CD4-positive, alpha-beta T cell (primary cell): ENCODE results near the gene HIBADH. TPM values are rescaled to one million over a fixed set of nuclear protein-coding genes. Genes with fewer than 3 reads are reported as not detected.

ENCODE experiments used
- ATAC-seq: fragments of 200-7000 bp; cut with Tn5 transposase; one replicate; pipeline ENCODE4 v1.10.0; 2022; ENCODE audit warnings: mild to moderate bottlenecking; ENCODE audit not compliant: poor library complexity
- CTCF ChIA-PET: fragments of 350-600 bp; sonication (Branson Sonifier 250); formaldehyde crosslinking; loops from one replicate; lab custom pipeline; 2021; ENCODE audit warnings: antibody characterized with exemption, inconsistent platforms; lab: Charles Lee
- POLR2A ChIA-PET: fragments of 350-600 bp; sonication (Branson Sonifier 250); formaldehyde crosslinking; loops from one replicate; lab custom pipeline; 2021; ENCODE audit warnings: antibody characterized with exemption, inconsistent platforms; lab: Charles Lee
- DNase-seq, 14 experiments: peaks; one replicate each; pipeline ENCODE4 v3.0.0-alpha.2; 2013 to 2020; ENCODE audit warnings: mixed read lengths in 2 of 14
- H3K27ac ChIP-seq, 2 donors: one replicate each; pipeline versions ENCODE4 v1.5.1 to v1.7.0; 2013; ENCODE audit warnings: low read length in 2 of 2, low read depth in 1 of 2, mild to moderate bottlenecking in 1 of 2
- H3K27me3 ChIP-seq, 2 experiments: 1 replicate in 1 of 2; 2 replicates in 1 of 2; pipeline versions ENCODE4 v1.6.1 to v1.7.0; 2013; ENCODE audit warnings: low read length in 2 of 2, control low read depth in 1 of 2, mild to moderate bottlenecking in 1 of 2, moderate library complexity in 1 of 2; ENCODE audit not compliant: insufficient read depth in 2 of 2, control insufficient read depth in 1 of 2
- H3K36me3 ChIP-seq: one replicate; pipeline ENCODE4 v1.6.1; 2013; ENCODE audit warnings: low read length, control low read depth; ENCODE audit not compliant: insufficient read depth
- H3K4me1 ChIP-seq: one replicate; pipeline ENCODE4 v1.6.1; 2013; ENCODE audit warnings: low read length, control low read depth; ENCODE audit not compliant: insufficient read depth
- H3K4me3 ChIP-seq: one replicate; pipeline ENCODE4 v1.5.1; 2013; ENCODE audit warnings: mild to moderate bottlenecking, low read length, moderate library complexity
- H3K9me3 ChIP-seq, 2 experiments: 1 replicate in 1 of 2; 2 replicates in 1 of 2; pipeline versions ENCODE4 v1.6.1 to v1.7.0; 2013; ENCODE audit warnings: low read length in 2 of 2, mild to moderate bottlenecking in 2 of 2, control low read depth in 1 of 2, moderate library complexity in 1 of 2; ENCODE audit not compliant: control insufficient read depth in 1 of 2, insufficient read depth in 1 of 2
- H3K27ac Mint-ChIP-seq: one replicate; pipeline ENCODE4 v1.8.0; 2020; ENCODE audit warnings: mixed read lengths
- H3K27me3 Mint-ChIP-seq: one replicate; pipeline ENCODE4 v1.8.0; 2021; ENCODE audit warnings: mixed read lengths
- H3K36me3 Mint-ChIP-seq: one replicate; pipeline ENCODE4 v1.8.0; 2021; ENCODE audit warnings: low read depth, mixed read lengths
- H3K4me1 Mint-ChIP-seq: one replicate; pipeline ENCODE4 v1.8.0; 2021; ENCODE audit warnings: low read depth, mixed read lengths
- H3K4me3 Mint-ChIP-seq: one replicate; pipeline ENCODE4 v1.8.0; 2020; ENCODE audit warnings: mild to moderate bottlenecking, mixed read lengths
- H3K9me3 Mint-ChIP-seq: one replicate; pipeline ENCODE4 v1.8.0; 2020; ENCODE audit warnings: mixed read lengths
- intact Hi-C, 2 experiments: fragments of 100-400 bp; cut with DNase I in 1 of 2; cut with micrococcal nuclease in 1 of 2; formaldehyde crosslinking; loops; one replicate each; pipeline versions ENCODE4 v1.15.1 to v1.9.0; 2023 to 2025; cut with DNase I, micrococcal nuclease
- total RNA-seq, 174 experiments: library from RNA in 2 of 174; stranded (reverse) in 2 of 174; gene quantifications; one replicate each; pipeline ENCODE4 v1.2.3 and lab custom pipeline; 2021 to 2026
- TF ChIP-seq, protein P1 (sequence below): fragments of 200-600 bp; IDR thresholded peaks from one replicate; pipeline ENCODE4 v1.8.0; 2022; ENCODE audit warnings: antibody characterized with exemption, mild to moderate bottlenecking

Gene HIBADH
- total RNA-seq, 2 experiments from 2014 or later = 6.3 to 8.4 TPM

DNA sequence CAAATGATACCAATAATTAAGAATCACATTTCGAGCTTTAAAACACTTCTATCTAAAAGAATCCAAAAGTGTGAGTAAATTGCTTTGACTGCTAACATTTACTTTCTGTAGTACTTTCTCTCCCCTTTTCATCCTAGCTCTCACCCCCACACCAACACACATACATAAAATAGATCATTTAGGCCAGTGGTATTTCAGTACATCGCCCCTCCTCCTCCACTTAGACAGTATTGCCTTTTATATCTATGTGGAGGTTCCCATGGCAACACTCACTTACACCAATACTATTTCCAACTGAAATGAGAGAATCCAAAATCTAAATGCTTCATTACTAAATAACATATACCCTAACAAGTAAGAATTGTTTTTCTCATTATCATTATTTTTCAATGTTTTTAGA lies 58.9 kb downstream of the HIBADH start:
- TF ChIP-seq, protein P1, sequence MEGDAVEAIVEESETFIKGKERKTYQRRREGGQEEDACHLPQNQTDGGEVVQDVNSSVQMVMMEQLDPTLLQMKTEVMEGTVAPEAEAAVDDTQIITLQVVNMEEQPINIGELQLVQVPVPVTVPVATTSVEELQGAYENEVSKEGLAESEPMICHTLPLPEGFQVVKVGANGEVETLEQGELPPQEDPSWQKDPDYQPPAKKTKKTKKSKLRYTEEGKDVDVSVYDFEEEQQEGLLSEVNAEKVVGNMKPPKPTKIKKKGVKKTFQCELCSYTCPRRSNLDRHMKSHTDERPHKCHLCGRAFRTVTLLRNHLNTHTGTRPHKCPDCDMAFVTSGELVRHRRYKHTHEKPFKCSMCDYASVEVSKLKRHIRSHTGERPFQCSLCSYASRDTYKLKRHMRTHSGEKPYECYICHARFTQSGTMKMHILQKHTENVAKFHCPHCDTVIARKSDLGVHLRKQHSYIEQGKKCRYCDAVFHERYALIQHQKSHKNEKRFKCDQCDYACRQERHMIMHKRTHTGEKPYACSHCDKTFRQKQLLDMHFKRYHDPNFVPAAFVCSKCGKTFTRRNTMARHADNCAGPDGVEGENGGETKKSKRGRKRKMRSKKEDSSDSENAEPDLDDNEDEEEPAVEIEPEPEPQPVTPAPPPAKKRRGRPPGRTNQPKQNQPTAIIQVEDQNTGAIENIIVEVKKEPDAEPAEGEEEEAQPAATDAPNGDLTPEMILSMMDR = no peak
- intact Hi-C loops = no loop called here
- no peak for ATAC-seq
- ChIA-PET CTCF (no interaction called here), POLR2A (no interaction called here)
- no peaks in the 10 kb centered on the region for H3K9me3 ChIP-seq
- H3K4me3 Mint-ChIP-seq = no peak overlapping the region
- no peak overlapping the region for H3K27ac Mint-ChIP-seq
- no peaks in the 10 kb centered on the region for H3K9me3 Mint-ChIP-seq
- no peak overlapping the region for H3K27ac ChIP-seq
- no peaks in the 10 kb centered on the region for H3K4me1 ChIP-seq
- no peaks in the 10 kb centered on the region for H3K27me3 Mint-ChIP-seq
- H3K4me3 ChIP-seq = no peak overlapping the region
- H3K27me3 ChIP-seq = no peaks in the 10 kb centered on the region
- H3K36me3 ChIP-seq = no peaks in the 10 kb centered on the region
- no peak for DNase-seq
- no peaks in the 10 kb centered on the region for H3K4me1 Mint-ChIP-seq
- peaks cover 10% of the 10 kb centered on the region for H3K36me3 Mint-ChIP-seq

DNA sequence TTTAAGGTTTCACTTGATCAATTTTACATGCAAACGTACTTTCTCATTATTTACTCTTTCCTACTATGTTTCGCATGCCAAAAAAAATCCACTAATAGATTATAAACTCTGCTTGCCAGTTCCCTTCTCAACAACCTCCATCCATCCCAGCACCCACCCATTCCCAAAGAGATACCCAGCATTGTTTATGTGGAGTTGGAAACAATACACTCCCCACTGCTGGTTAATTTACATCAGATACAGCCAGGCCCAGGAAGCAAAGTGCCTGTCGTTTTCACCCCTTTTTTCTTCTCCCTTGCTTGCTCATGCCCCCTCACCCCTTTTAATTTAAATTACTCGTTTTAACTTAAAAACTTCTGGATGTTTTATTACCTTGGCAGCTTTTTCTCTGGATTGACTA lies 59.9 kb downstream of the HIBADH start:
- ATAC-seq = no peak
- Mint-ChIP-seq H3K36me3 (peaks cover 15% of the 10 kb centered on the region), H3K4me1 (no peaks in the 10 kb centered on the region), H3K27ac (no peak overlapping the region), H3K9me3 (no peaks in the 10 kb centered on the region), H3K27me3 (no peaks in the 10 kb centered on the region), H3K4me3 (no peak overlapping the region)
- Histone ChIP-seq H3K4me1 (no peaks in the 10 kb centered on the region), H3K27me3 (no peaks in the 10 kb centered on the region), H3K4me3 (no peak overlapping the region), H3K36me3 (no peaks in the 10 kb centered on the region), H3K27ac (no peak overlapping the region), H3K9me3 (no peaks in the 10 kb centered on the region)
- TF ChIP-seq, protein P1 = no peak
- intact Hi-C loops = no loop called here
- DNase-seq = no peak
- ChIA-PET CTCF (no interaction called here), POLR2A (no interaction called here)

DNA sequence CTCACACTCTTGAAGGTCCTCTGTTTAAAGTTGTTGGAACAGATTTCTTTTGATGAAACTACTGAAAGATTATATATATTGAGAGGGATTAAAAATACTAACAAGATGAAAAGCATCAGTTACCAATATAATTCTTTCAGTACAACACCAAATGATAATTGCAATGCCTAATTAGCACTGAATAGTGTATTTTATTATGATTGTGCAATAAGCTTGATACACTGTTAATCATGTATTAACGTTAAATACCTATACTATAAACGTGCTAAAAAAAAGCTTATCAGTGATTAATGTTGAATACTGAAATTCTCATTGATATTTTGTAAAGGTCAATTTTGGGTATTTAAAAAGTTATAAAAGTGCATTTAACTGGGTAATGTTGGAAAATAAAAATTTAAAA lies 61.5 kb downstream of the HIBADH start:
- H3K4me3 ChIP-seq = no peak overlapping the region
- peaks cover 16% of the 10 kb centered on the region for H3K36me3 Mint-ChIP-seq
- no peaks in the 10 kb centered on the region for H3K9me3 Mint-ChIP-seq
- no peaks in the 10 kb centered on the region for H3K9me3 ChIP-seq
- ATAC-seq = no peak
- TF ChIP-seq, protein P1 = no peak
- no peaks in the 10 kb centered on the region for H3K27me3 ChIP-seq
- H3K4me3 Mint-ChIP-seq = no peak overlapping the region
- ChIA-PET CTCF (no interaction called here), POLR2A (no interaction called here)
- H3K27ac ChIP-seq = no peak overlapping the region
- DNase-seq = no peak
- H3K4me1 ChIP-seq = no peaks in the 10 kb centered on the region
- H3K27me3 Mint-ChIP-seq = no peaks in the 10 kb centered on the region
- H3K36me3 ChIP-seq = no peaks in the 10 kb centered on the region
- no peak overlapping the region for H3K27ac Mint-ChIP-seq
- intact Hi-C loops = no loop called here
- no peaks in the 10 kb centered on the region for H3K4me1 Mint-ChIP-seq
